Measurements from ENCODE around the gene MYH16.
"Not testable (repeated sequence)": the region's sequence is repeated elsewhere in the genome, so short reads cannot be mapped to it uniquely, and the experiment has no call there.

The MYH16 gene

DNA sequence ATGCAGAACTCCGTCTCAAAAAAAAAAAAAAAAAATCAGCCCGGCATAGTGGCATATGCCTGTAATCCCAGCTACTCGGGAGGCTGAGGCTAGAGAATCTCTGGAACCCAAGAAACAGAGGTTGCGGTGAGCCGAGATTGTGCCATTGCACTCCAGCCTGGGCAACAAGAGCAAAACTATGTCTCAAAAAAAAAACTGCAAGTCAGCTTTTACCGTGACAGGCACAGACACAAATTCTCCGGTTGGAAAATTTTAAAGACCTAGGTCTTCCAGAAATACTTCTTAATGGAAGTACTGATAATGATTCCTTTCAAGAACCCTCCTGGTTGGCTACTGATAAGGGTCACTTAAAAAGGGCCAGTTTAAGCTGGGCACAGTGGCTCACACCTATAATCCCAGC lies 82.5 kb downstream of the MYH16 start:
- no peak for DNase-seq (ENCODE audit: low read depth)

DNA sequence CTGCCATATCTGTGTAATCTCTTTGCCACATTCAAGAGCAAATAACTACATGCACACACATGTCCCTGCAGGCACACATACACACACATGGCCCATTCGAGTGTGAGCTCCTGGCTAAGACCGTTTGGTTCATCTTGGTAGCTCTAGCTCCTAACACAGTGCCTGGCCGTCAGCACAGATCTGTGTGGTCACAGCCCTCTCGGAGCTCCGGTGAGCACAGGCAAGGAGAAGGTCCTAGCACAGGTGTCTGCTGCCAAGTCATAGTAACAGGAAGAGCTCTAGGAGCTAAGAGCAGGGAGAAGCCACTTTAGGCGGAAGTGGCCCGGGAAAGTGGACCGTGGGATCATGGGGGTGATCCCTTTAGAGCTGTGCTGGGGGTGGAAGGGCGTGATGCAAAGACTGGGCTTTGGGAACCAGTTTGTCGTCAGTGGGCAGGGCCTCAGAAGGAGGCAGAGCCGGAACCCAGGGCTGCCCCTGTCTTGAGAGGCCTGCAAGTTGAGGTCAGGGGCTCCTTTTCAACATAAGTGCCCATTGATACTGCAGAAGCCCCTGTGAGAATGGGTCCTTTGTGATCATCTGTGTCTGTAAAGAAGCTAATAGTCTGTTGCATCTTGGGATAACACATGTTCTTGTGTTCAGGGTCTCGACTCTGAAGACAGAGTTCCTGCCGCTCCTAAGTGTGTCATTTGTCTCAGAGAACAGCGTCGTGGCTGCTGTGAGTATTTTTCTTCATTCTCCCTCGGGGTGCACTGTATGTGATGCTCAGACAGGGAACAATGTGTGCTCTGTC lies 85.3 kb downstream of the MYH16 start:
- no peak for DNase-seq (ENCODE audit: low read depth)

DNA sequence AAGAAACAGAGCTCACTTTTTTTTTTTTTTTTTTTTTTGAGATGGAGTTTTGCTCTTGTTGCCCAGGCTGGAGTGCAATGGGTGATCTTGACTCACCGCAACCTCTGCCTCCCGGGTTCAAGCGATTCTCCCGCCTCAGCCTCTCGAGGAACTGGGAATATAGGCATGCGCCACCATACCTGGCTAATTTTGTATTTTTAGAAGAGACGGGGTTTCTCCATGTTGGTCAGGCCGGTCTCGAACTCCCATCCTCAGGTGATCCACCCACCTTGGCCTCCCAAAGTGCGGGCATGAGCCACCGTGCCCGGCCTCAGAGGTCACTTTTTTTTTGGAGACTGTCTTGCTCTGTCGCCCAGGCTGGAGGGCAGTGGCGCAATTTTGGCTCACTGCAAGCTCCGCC lies 85.9 kb downstream of the MYH16 start:
- not testable (repeated sequence) for DNase-seq (ENCODE audit: low read depth)

DNA sequence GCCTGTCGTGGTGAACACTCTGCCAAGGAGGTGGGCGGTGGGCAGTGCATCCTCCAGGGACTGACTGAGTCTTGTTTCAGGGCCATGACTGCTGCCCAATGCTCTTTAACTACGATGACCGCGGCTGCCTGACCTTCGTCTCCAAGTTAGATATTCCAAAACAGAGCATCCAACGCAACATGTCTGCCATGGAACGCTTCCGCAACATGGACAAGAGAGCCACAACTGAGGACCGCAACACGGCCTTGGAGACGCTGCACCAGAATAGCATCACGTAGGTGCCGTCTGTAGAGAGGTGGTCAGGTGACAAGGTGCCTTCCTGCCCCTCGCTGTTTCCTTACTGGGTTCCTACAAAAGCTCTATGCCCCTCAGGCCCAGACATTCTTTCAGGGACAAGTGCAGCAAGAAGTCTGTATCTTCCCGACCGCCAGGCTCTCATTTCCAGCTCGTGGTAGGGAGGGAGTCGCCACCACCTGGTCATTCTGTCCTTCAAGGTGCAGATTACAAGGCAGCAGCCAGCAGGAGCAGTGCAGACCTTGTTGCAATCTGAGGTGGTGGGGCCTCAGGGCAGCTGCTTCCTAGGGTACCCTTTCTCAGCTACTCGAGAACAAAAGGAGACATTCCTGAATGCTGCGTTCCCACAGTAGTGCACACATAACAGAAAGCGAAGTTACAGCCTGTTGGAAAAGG lies 87.0 kb downstream of the MYH16 start:
- DNase-seq (ENCODE audit: low read depth), result no peak

Data from amniotic epithelial cell (primary cell).